Endothelial cell of umbilical vein (primary cell): ENCODE measurements around the gene PXT1. TPM values are rescaled to one million over a fixed set of nuclear protein-coding genes. Genes with fewer than 3 reads are reported as not detected.

Experiments used
- BruUV-seq: library from RNA; stranded (reverse); fragments of 400-500 nt; replicated peaks from 2 replicates; lab custom pipeline; 2021; lab: Mats Ljungman, UMichigan
- CTCF ChIA-PET: fragments of 300-600, 350-600 bp; sonication (Branson Sonifier 250); formaldehyde crosslinking; loops from one replicate; lab custom pipeline; 2021; ENCODE audit warnings: antibody characterized with exemption, inconsistent platforms; lab: Charles Lee
- POLR2A ChIA-PET: fragments of 300-600, 350-600 bp; sonication (Branson Sonifier 250); formaldehyde crosslinking; loops from one replicate; lab custom pipeline; 2021; ENCODE audit warnings: antibody characterized with exemption, inconsistent platforms; lab: Charles Lee
- DNase-seq: peaks from one replicate; pipeline ENCODE4 v3.0.0-alpha.2; 2011; ENCODE audit warnings: low read depth, low spot score
- FAIRE-seq: peaks from 2 replicates; lab custom pipeline; 2011; peaks lifted over from hg19 to GRCh38; lab: Jason Lieb, UNC
- H2AFZ ChIP-seq: 2 replicates; pipeline ENCODE4 v1.6.0; 2012; ENCODE audit warnings: low read depth, low read length, control low read depth, inconsistent platforms
- H3K27ac ChIP-seq: 2 replicates; pipeline ENCODE4 v1.5.1; 2011; ENCODE audit warnings: low read depth, mild to moderate bottlenecking, control low read depth, low read length, moderate library complexity; ENCODE audit not compliant: insufficient read depth
- H3K27me3 ChIP-seq, 2 experiments: 2 replicates each; pipeline versions ENCODE4 v1.6.0 to v1.6.1; 2011; ENCODE audit warnings: low read length in 2 of 2, mixed read lengths in 1 of 2; ENCODE audit not compliant: control insufficient read depth in 2 of 2, insufficient read depth in 2 of 2
- H3K36me3 ChIP-seq, 2 experiments: 2 replicates in 1 of 2; 3 replicates in 1 of 2; pipeline ENCODE4 v1.5.1; 2011; ENCODE audit warnings: low read length in 2 of 2, mild to moderate bottlenecking in 1 of 2, moderate library complexity in 1 of 2; ENCODE audit not compliant: control insufficient read depth in 2 of 2, insufficient read depth in 2 of 2; ENCODE audit errors: extremely low read depth in 1 of 2
- H3K4me1 ChIP-seq: 3 replicates; pipeline ENCODE4 v1.5.1; 2011; ENCODE audit warnings: mild to moderate bottlenecking, low read length; ENCODE audit not compliant: control insufficient read depth, insufficient read depth; ENCODE audit errors: extremely low read depth
- H3K4me2 ChIP-seq: 2 replicates; pipeline ENCODE4 v1.6.1; 2011; ENCODE audit warnings: low read length, control low read depth, mixed read lengths; ENCODE audit not compliant: insufficient read depth
- H3K4me3 ChIP-seq, 3 experiments: fragments of 200-600 bp in 1 of 3; sonication (generic), shearing (Covaris generic) in 1 of 3; replicated peaks in 1 of 3; 2 replicates each; pipeline ENCODE4 v1.5.1; 2011 to 2016; ENCODE audit warnings: control low read depth in 3 of 3, low read length in 3 of 3, mild to moderate bottlenecking in 2 of 3, inconsistent platforms in 1 of 3, low read depth in 1 of 3, moderate library complexity in 1 of 3; ENCODE audit not compliant: insufficient read depth in 1 of 3
- H3K79me2 ChIP-seq: 2 replicates; pipeline ENCODE4 v1.6.0; 2012; ENCODE audit warnings: low read length, inconsistent platforms; ENCODE audit not compliant: control insufficient read depth, insufficient read depth
- H3K9ac ChIP-seq: replicated peaks from 2 replicates; pipeline ENCODE3; 2011; ENCODE audit warnings: low read length, control low read depth; ENCODE audit not compliant: insufficient read depth; ENCODE audit errors: extremely low read depth
- H3K9me1 ChIP-seq: replicated peaks from 3 replicates; pipeline ENCODE4 v1.6.0; 2011; ENCODE audit warnings: mild to moderate bottlenecking, low read length; ENCODE audit not compliant: control insufficient read depth, insufficient read depth; ENCODE audit errors: extremely low read depth
- H3K9me3 ChIP-seq: replicated peaks from 2 replicates; pipeline ENCODE4 v1.5.1; 2012; ENCODE audit warnings: low read length, inconsistent platforms; ENCODE audit not compliant: control insufficient read depth, insufficient read depth
- H4K20me1 ChIP-seq: replicated peaks from 2 replicates; pipeline ENCODE3; 2011; ENCODE audit warnings: mild to moderate bottlenecking, low read length; ENCODE audit not compliant: control insufficient read depth, insufficient read depth; ENCODE audit errors: extremely low read depth
- CTCF ChIP-seq, 2 donors: IDR thresholded peaks; 1 replicate in 1 of 2; 2 replicates in 1 of 2; pipeline ENCODE4 v1.5.1; 2011; ENCODE audit warnings: low read length in 2 of 2, mild to moderate bottlenecking in 2 of 2, moderate library complexity in 2 of 2, control low read depth in 1 of 2, inconsistent platforms in 1 of 2, low read depth in 1 of 2; ENCODE audit not compliant: insufficient read depth in 1 of 2; ENCODE audit errors: extremely low read depth in 1 of 2
- EZH2 ChIP-seq: IDR thresholded peaks from 2 replicates; pipeline ENCODE4 v1.6.1; 2012; ENCODE audit warnings: borderline replicate concordance, low read depth, mild to moderate bottlenecking, moderate library complexity, low read length, inconsistent platforms; ENCODE audit not compliant: severe bottlenecking
- FOS ChIP-seq: IDR thresholded peaks from 2 replicates; pipeline ENCODE4 v1.6.1; 2011; ENCODE audit warnings: mild to moderate bottlenecking, low read length, moderate library complexity, borderline replicate concordance; ENCODE audit not compliant: insufficient read depth
- GATA2 ChIP-seq: IDR thresholded peaks from 2 replicates; pipeline ENCODE4 v1.7.0; 2011; ENCODE audit warnings: low read depth, mild to moderate bottlenecking, moderate library complexity, mixed read lengths, low read length; ENCODE audit not compliant: insufficient read length, insufficient read depth
- JUN ChIP-seq: IDR thresholded peaks from 2 replicates; pipeline ENCODE4 v1.6.1; 2011; ENCODE audit warnings: borderline replicate concordance, low read depth; ENCODE audit not compliant: insufficient read length, insufficient read depth
- MAX ChIP-seq: IDR thresholded peaks from 2 replicates; pipeline ENCODE4 v1.6.1; 2011; ENCODE audit not compliant: insufficient read depth, insufficient read length
- MYC ChIP-seq: IDR thresholded peaks from one replicate; pipeline ENCODE4 v1.6.1; 2011; ENCODE audit warnings: mild to moderate bottlenecking, low read depth, low read length
- POLR2A ChIP-seq: IDR thresholded peaks from 2 replicates; pipeline ENCODE4 v1.6.1; 2012; ENCODE audit warnings: low read depth, mild to moderate bottlenecking, control low read depth, low read length
- POLR2AphosphoS5 ChIP-seq: IDR thresholded peaks from 2 replicates; pipeline ENCODE4 v1.6.1; 2012; ENCODE audit warnings: low read depth, mild to moderate bottlenecking, control low read depth, low read length, moderate library complexity; ENCODE audit not compliant: insufficient read depth
- dilution Hi-C: fragments of 300-500 bp; cut with MboI; formaldehyde crosslinking; loops from one replicate; pipeline ENCODE4 v1.15.0; 2019; ENCODE audit warnings: low sequenced_read_pairs; ENCODE audit not compliant: extremely low pct_ligation_motif_present
- intact Hi-C: fragments of 100-400 bp; cut with micrococcal nuclease; formaldehyde crosslinking; loops from one replicate; pipeline ENCODE4 v1.10.0; 2022
- polyA plus RNA-seq, 4 experiments: library from polyadenylated mRNA; depleted of rRNA in 3 of 4; stranded (reverse) in 3 of 4; unstranded in 1 of 4; fragments of >200 nt; gene quantifications; 2 replicates each; pipeline versions ENCODE4 v1.2.1 to v1.2.3, GENCODE V29; 2011 to 2012; ENCODE audit warnings: missing spikeins in 1 of 4
- total RNA-seq: library from RNA; stranded (reverse); gene quantifications from 2 replicates; pipeline ENCODE4 v1.2.3, GENCODE V29; 2021

The PXT1 gene
- total and polyA plus RNA-seq, 2 donors (not counting 3 experiments of a cell fraction or from before 2014, with no cell fraction given) = not detected

- ChIA-PET CTCF (interaction anchor here (0.6 to 12.9 kb wide), 3 partner anchors 8 to 16 kb away, joined by 4 to 373 read pairs (median 79); no protein-coding TSS in a partner anchor), POLR2A (interaction anchor here (0.6 kb wide), 1 partner anchor 10 kb away, joined by 3 read pairs; no protein-coding TSS in a partner anchor)
- Histone ChIP-seq H3K27me3 (peaks cover 0 to 6% of the 10 kb centered on the region in 2 experiments), H3K9me1 (no peaks in the 10 kb centered on the region), H3K4me1 (peaks cover 38% of the 10 kb centered on the region), H4K20me1 (no peaks in the 10 kb centered on the region), H3K4me3 (no peak overlapping the region), H3K36me3 (no peaks in the 10 kb centered on the region), H3K9me3 (no peaks in the 10 kb centered on the region), H3K79me2 (no peaks in the 10 kb centered on the region), H2AFZ (no peak overlapping the region), H3K4me2 (no peak overlapping the region), H3K9ac (no peak overlapping the region), H3K27ac (no peak overlapping the region)
- TF ChIP-seq FOS = no peak
- TF ChIP-seq MYC = no peak
- TF ChIP-seq JUN = peak; percentile 54
- no peak for TF ChIP-seq CTCF (IDR thresholded peaks at IDR 0.05; ENCODE audit: extremely low read depth in 1 of 2, insufficient read depth in 1 of 2, low read depth in 1 of 2, low read length in 2 of 2)
- no peak for FAIRE-seq
- no TSS peak for BruUV-seq
- intact Hi-C loops = no loop called here
- DNase-seq = peak; percentile 35
- dilution Hi-C loops = no loop called here
These were observed 89.2 kb downstream of the PXT1 start for GRCh38 chr6:36353411-36353915.

DNA sequence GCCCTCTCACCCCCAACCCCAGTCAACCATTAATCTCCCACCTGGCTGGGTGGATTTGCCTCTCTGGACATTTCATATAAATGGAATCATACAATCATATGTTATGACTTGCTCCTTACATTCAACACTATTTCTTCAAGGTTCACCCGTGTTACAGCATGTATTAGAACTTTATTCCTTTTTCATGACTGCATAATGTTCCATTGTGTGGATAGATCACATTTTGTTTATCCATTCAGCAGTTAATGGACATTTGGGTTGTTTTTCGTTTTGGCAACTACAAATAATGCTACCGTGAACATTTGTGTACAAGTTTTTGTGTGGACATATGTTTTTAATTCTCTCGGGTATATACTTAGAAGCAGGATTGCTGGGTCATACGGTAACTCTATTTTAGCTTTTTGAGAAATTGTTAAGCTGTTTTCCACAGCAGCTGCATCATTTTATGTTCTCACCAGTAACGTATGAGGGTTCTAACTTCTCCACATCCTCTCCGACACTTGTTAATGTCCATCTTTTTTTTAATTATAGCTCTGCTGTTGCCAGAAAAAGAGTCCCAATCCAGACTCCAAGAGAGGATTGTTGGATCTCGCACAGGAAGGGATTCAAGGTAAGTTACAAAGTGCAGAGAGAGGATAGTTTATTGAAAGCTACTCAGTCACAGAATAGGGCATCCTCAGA is 90.0 kb downstream of the PXT1 start:
- Histone ChIP-seq H3K4me3 (no peak overlapping the region), H3K79me2 (no peaks in the 10 kb centered on the region), H3K4me2 (no peak overlapping the region), H3K36me3 (no peaks in the 10 kb centered on the region), H3K9me3 (no peaks in the 10 kb centered on the region), H3K4me1 (peaks cover 31% of the 10 kb centered on the region), H2AFZ (no peak overlapping the region), H3K27me3 (peaks cover 0 to 8% of the 10 kb centered on the region in 2 experiments), H4K20me1 (no peaks in the 10 kb centered on the region), H3K27ac (no peak overlapping the region), H3K9me1 (no peaks in the 10 kb centered on the region), H3K9ac (no peak overlapping the region)
- CTCF ChIA-PET = interaction anchor here (4.4 to 4.7 kb wide), 2 partner anchors 11 to 50 kb away, joined by 22 to 79 read pairs; no protein-coding TSS in a partner anchor
- POLR2A ChIA-PET = no interaction called here
- FAIRE-seq = no peak
- no TSS peak for BruUV-seq
- dilution Hi-C loops (no loop called here), intact Hi-C loops (no loop called here)
- DNase-seq = no peak
- TF ChIP-seq JUN (no peak), GATA2 (no peak), FOS (no peak), MYC (no peak), POLR2A (no peak), MAX (no peak), EZH2 (no peak), POLR2AphosphoS5 (no peak)
